SK-N-SH treated with all-trans-retinoic acid at 6 μM for 48 hours (cell line): ENCODE results near the gene ELF1.

Experiments
- ATAC-seq: fragments of 200-7000 bp; cut with Tn5 transposase; 3 replicates; pipeline ENCODE4 v1.9.1; 2020; ENCODE audit warnings: mild to moderate bottlenecking, moderate library complexity
- ARNTL ChIP-seq: fragments of 450-650 bp; formaldehyde crosslinking; IDR thresholded peaks from 2 replicates; pipeline ENCODE4 v1.5.0; 2020; ENCODE audit warnings: low read depth, mild to moderate bottlenecking, moderate library complexity, borderline replicate concordance
- BACH2 ChIP-seq: fragments of 250-450 bp; sonication (Bioruptor Pico); IDR thresholded peaks from 2 replicates; pipeline ENCODE4 v1.9.0; 2021; ENCODE audit warnings: mild to moderate bottlenecking, borderline replicate concordance
- CSDC2 ChIP-seq: fragments of 250-450 bp; sonication (Bioruptor Pico); IDR thresholded peaks from 2 replicates; pipeline ENCODE4 v1.5.0; 2020; ENCODE audit warnings: mild to moderate bottlenecking, moderate library complexity
- CSRNP3 ChIP-seq: fragments of 250-450 bp; sonication (Bioruptor Pico); IDR thresholded peaks from 2 replicates; pipeline ENCODE4 v1.5.1; 2021; ENCODE audit warnings: mild to moderate bottlenecking, moderate library complexity
- ESRRG ChIP-seq: fragments of 250-450 bp; sonication (Bioruptor Pico); IDR thresholded peaks from 2 replicates; pipeline ENCODE4 v1.6.1; 2021; ENCODE audit warnings: mild to moderate bottlenecking
- ISL1 ChIP-seq: fragments of 250-450 bp; sonication (Bioruptor Pico); IDR thresholded peaks from 2 replicates; pipeline ENCODE4 v2.1.2; 2022; ENCODE audit warnings: mild to moderate bottlenecking, moderate library complexity
- OSR1 ChIP-seq: fragments of 250-450 bp; sonication (Bioruptor Pico); IDR thresholded peaks from 2 replicates; pipeline ENCODE4 v1.8.0; 2022; ENCODE audit warnings: moderate library complexity, mild to moderate bottlenecking, inconsistent platforms
- PATZ1 ChIP-seq: fragments of 250-450 bp; sonication (Bioruptor Pico); IDR thresholded peaks from 2 replicates; pipeline ENCODE4 v1.8.0; 2020; ENCODE audit warnings: mild to moderate bottlenecking, moderate library complexity, borderline replicate concordance
- POU6F1 ChIP-seq: fragments of 250-450 bp; sonication (Bioruptor Pico); IDR thresholded peaks from 2 replicates; pipeline ENCODE4 v1.8.0; 2021; ENCODE audit warnings: low read depth, mild to moderate bottlenecking, moderate library complexity, borderline replicate concordance
- RARB ChIP-seq: fragments of 250-450 bp; sonication (Bioruptor Pico); IDR thresholded peaks from 2 replicates; pipeline ENCODE4 v1.8.0; 2021; ENCODE audit warnings: mild to moderate bottlenecking, moderate library complexity
- SNAI2 ChIP-seq: fragments of 250-450 bp; sonication (Bioruptor Pico); IDR thresholded peaks from 2 replicates; pipeline ENCODE4 v1.5.0; 2020; ENCODE audit warnings: mild to moderate bottlenecking, moderate library complexity
- TCF4 ChIP-seq: fragments of 250-450 bp; sonication (Bioruptor Pico); IDR thresholded peaks from 2 replicates; pipeline ENCODE4 v1.8.0; 2021; ENCODE audit warnings: mild to moderate bottlenecking, moderate library complexity, borderline replicate concordance
- TOX ChIP-seq: fragments of 250-450 bp; sonication (Bioruptor Pico); IDR thresholded peaks from 2 replicates; pipeline ENCODE4 v1.8.0; 2021; ENCODE audit warnings: mild to moderate bottlenecking, moderate library complexity, borderline replicate concordance
- TSHZ2 ChIP-seq: fragments of 250-450 bp; sonication (Bioruptor Pico); IDR thresholded peaks from 2 replicates; pipeline ENCODE4 v1.5.0; 2020; ENCODE audit warnings: mild to moderate bottlenecking, moderate library complexity
- ZC3H10 ChIP-seq: fragments of 250-450 bp; sonication (Bioruptor Pico); IDR thresholded peaks from 2 replicates; pipeline ENCODE4 v1.5.1; 2021; ENCODE audit warnings: mild to moderate bottlenecking, moderate library complexity
- ZFP3 ChIP-seq: fragments of 250-450 bp; sonication (Bioruptor Pico); IDR thresholded peaks from 2 replicates; pipeline ENCODE4 v1.5.0; 2020; ENCODE audit warnings: mild to moderate bottlenecking, moderate library complexity
- ZFP30 ChIP-seq: fragments of 450-650 bp; formaldehyde crosslinking; IDR thresholded peaks from 2 replicates; pipeline ENCODE4 v1.5.0; 2022; ENCODE audit warnings: mild to moderate bottlenecking, moderate library complexity
- ZNF70 ChIP-seq: fragments of 450-650 bp; formaldehyde crosslinking; IDR thresholded peaks from 2 replicates; pipeline ENCODE4 v1.5.0; 2020; ENCODE audit warnings: mild to moderate bottlenecking, moderate library complexity
- ZNF8 ChIP-seq: fragments of 450-650 bp; formaldehyde crosslinking; IDR thresholded peaks from 2 replicates; pipeline ENCODE4 v1.5.0; 2020; ENCODE audit warnings: mild to moderate bottlenecking, moderate library complexity

Gene ELF1

GRCh38 chr13:40969169-40969901 lies 49.8 kb downstream of the ELF1 start (continued):
- no peak for TF ChIP-seq CSRNP3
- TF ChIP-seq OSR1 (CRISPR knock-in tag) = no peak
- no peak for TF ChIP-seq ZFP3
- no peak for TF ChIP-seq PATZ1 (CRISPR knock-in tag)
- TF ChIP-seq ISL1 (CRISPR knock-in tag) = no peak
- no peak for TF ChIP-seq ARNTL (CRISPR knock-in tag)
- TF ChIP-seq ZC3H10 (CRISPR knock-in tag) = no peak
- no peak for TF ChIP-seq ZNF8 (CRISPR knock-in tag)
- no peak for TF ChIP-seq BACH2 (CRISPR knock-in tag)
- TF ChIP-seq ESRRG (CRISPR knock-in tag) = no peak
- TF ChIP-seq RARB (CRISPR knock-in tag) = no peak
- no peak for TF ChIP-seq ZNF70 (CRISPR knock-in tag)

- no peak for TF ChIP-seq ISL1 (CRISPR knock-in tag)
- no peak for TF ChIP-seq ZFP3
- no peak for TF ChIP-seq TSHZ2 (CRISPR knock-in tag)
- no peak for TF ChIP-seq ZFP30
- no peak for TF ChIP-seq POU6F1 (CRISPR knock-in tag)
- TF ChIP-seq ZC3H10 (CRISPR knock-in tag) = no peak
- no peak for TF ChIP-seq TCF4 (CRISPR knock-in tag)
- no peak for TF ChIP-seq PATZ1 (CRISPR knock-in tag)
- TF ChIP-seq SNAI2 (CRISPR knock-in tag) = no peak
- no peak for TF ChIP-seq CSDC2 (CRISPR knock-in tag)
- no peak for TF ChIP-seq TOX
- no peak for TF ChIP-seq BACH2 (CRISPR knock-in tag)
- TF ChIP-seq OSR1 (CRISPR knock-in tag) = no peak
- no peak for ATAC-seq
Observed at GRCh38 chr13:40968416-40969000, 50.6 kb downstream of the ELF1 start.

- ATAC-seq = no peak
- no peak for TF ChIP-seq ESRRG (CRISPR knock-in tag)
- no peak for TF ChIP-seq BACH2 (CRISPR knock-in tag)
- TF ChIP-seq CSRNP3 = no peak
- no peak for TF ChIP-seq ZFP30
- TF ChIP-seq PATZ1 (CRISPR knock-in tag) = no peak
- TF ChIP-seq SNAI2 (CRISPR knock-in tag) = no peak
- no peak for TF ChIP-seq ZC3H10 (CRISPR knock-in tag)
- no peak for TF ChIP-seq POU6F1 (CRISPR knock-in tag)
Observed at GRCh38 chr13:40966298-40966697, 52.8 kb downstream of the ELF1 start.
